Neural progenitor cell (in vitro differentiated cells): Measurements from ENCODE around the gene P2RX5. TPM values are rescaled to one million over a fixed set of nuclear protein-coding genes. Genes with fewer than 3 reads are reported as not detected.

Source experiments
- DNase-seq: peaks from one replicate; pipeline ENCODE4 v3.0.0-alpha.2; 2016; ENCODE audit warnings: low spot score
- H2AFZ ChIP-seq: fragments of 200-600 bp; sonication (generic); replicated peaks from 2 replicates; pipeline ENCODE4 v1.6.1; 2016; ENCODE audit warnings: antibody characterized with exemption
- H3F3A ChIP-seq: fragments of 200-600 bp; sonication (generic); 2 replicates; pipeline ENCODE4 v1.6.1; 2016; ENCODE audit warnings: antibody characterized with exemption, low read depth
- H3K27ac ChIP-seq: fragments of 200-600 bp; sonication (generic); 2 replicates; pipeline ENCODE4 v1.5.1; 2016; ENCODE audit warnings: mild to moderate bottlenecking
- H3K27me3 ChIP-seq: fragments of 200-600 bp; sonication (generic); 2 replicates; pipeline ENCODE4 v1.6.1; 2016; ENCODE audit warnings: mild to moderate bottlenecking, moderate library complexity
- H3K36me3 ChIP-seq: fragments of 200-600 bp; sonication (generic); 2 replicates; pipeline ENCODE4 v1.5.1; 2016
- H3K4me1 ChIP-seq: fragments of 200-600 bp; sonication (generic); 2 replicates; pipeline ENCODE4 v1.6.1; 2016; ENCODE audit warnings: mixed run types
- H3K4me2 ChIP-seq: fragments of 200-600 bp; sonication (generic); 2 replicates; pipeline ENCODE4 v1.6.1; 2016
- H3K4me3 ChIP-seq: fragments of 200-600 bp; sonication (generic); 2 replicates; pipeline ENCODE4 v1.5.1; 2016
- H3K79me2 ChIP-seq: fragments of 200-600 bp; sonication (generic); 2 replicates; pipeline ENCODE4 v1.6.1; 2016; ENCODE audit warnings: low read depth
- H3K9ac ChIP-seq: fragments of 200-600 bp; sonication (generic); 2 replicates; pipeline ENCODE4 v1.6.1; 2016
- H3K9me3 ChIP-seq: fragments of 200-600 bp; sonication (generic); 2 replicates; pipeline ENCODE4 v1.5.1; 2016; ENCODE audit warnings: low read depth
- H4K20me1 ChIP-seq: fragments of 200-600 bp; sonication (generic); 2 replicates; pipeline ENCODE4 v1.6.1; 2016; ENCODE audit warnings: low read depth
- H3K27ac Mint-ChIP-seq: 3 replicates; pipeline ENCODE4 v1.8.0; 2021; ENCODE audit warnings: mixed read lengths
- H3K27me3 Mint-ChIP-seq: 2 replicates; pipeline ENCODE4 v1.8.0; 2022; ENCODE audit warnings: low read depth, mild to moderate bottlenecking, inconsistent platforms, moderate library complexity, mixed read lengths; ENCODE audit not compliant: insufficient read depth
- H3K36me3 Mint-ChIP-seq: 3 replicates; pipeline ENCODE4 v1.8.0; 2021; ENCODE audit warnings: mixed read lengths
- H3K4me1 Mint-ChIP-seq: 3 replicates; pipeline ENCODE4 v1.8.0; 2021; ENCODE audit warnings: mixed read lengths
- H3K4me3 Mint-ChIP-seq: 3 replicates; pipeline ENCODE4 v1.8.0; 2021; ENCODE audit warnings: mild to moderate bottlenecking, moderate library complexity, mixed read lengths
- H3K9me3 Mint-ChIP-seq: 3 replicates; pipeline ENCODE4 v1.8.0; 2020; ENCODE audit warnings: mixed read lengths
- EZH2 ChIP-seq: fragments of 200-600 bp; sonication (generic); IDR thresholded peaks from 2 replicates; pipeline ENCODE4 v1.6.1; 2017; ENCODE audit warnings: antibody characterized with exemption, mild to moderate bottlenecking, moderate library complexity
- EZH2phosphoT487 ChIP-seq: fragments of 200-600 bp; sonication (generic); IDR thresholded peaks from 2 replicates; pipeline ENCODE4 v1.6.1; 2017; ENCODE audit warnings: antibody characterized with exemption
- total RNA-seq: library from RNA; depleted of rRNA; stranded (reverse); fragments of >200 nt; gene quantifications from 2 replicates; pipeline ENCODE4 v1.2.3, GENCODE V29; 2015; ENCODE audit warnings: low replicate concordance
- TF ChIP-seq, protein P1 (sequence below): fragments of 200-600 bp; sonication (generic); IDR thresholded peaks from 2 replicates; pipeline ENCODE4 v1.5.1; 2017; ENCODE audit warnings: antibody characterized with exemption, mild to moderate bottlenecking

P2RX5 gene
- total RNA-seq, 1 donor from 2014 or later = not detected

DNA sequence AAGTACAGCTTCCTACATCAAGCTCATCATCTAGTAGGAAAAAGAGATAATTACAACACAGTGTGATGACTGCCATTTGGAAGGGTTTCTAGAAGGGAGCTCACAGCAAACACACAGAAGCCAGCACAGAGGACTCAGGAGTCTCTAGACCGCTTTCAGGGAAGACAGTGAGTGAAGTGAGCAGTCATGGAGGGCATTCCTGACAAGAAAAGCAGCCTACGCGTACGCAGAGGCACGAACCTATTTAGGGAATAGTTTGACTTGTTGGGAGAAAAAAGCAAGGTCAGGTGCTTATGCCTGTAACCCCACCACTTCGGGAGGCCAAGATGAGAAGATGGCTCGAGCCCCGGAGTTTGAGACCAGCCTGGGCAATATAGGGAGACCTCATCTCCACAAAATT, 19.3 kb upstream of the P2RX5 start:
- Histone ChIP-seq H3K4me2 (no peak overlapping the region), H4K20me1 (no peaks in the 10 kb centered on the region), H3F3A (no peaks in the 10 kb centered on the region), H3K4me1 (no peaks in the 10 kb centered on the region), H3K36me3 (no peaks in the 10 kb centered on the region), H3K79me2 (no peaks in the 10 kb centered on the region), H2AFZ (no peak overlapping the region), H3K9me3 (no peaks in the 10 kb centered on the region), H3K27ac (no peak overlapping the region), H3K9ac (no peak overlapping the region), H3K27me3 (no peaks in the 10 kb centered on the region), H3K4me3 (no peak overlapping the region)
- no peaks in the 10 kb centered on the region for H3K4me1 Mint-ChIP-seq
- no peaks in the 10 kb centered on the region for H3K9me3 Mint-ChIP-seq
- TF ChIP-seq, protein P1, sequence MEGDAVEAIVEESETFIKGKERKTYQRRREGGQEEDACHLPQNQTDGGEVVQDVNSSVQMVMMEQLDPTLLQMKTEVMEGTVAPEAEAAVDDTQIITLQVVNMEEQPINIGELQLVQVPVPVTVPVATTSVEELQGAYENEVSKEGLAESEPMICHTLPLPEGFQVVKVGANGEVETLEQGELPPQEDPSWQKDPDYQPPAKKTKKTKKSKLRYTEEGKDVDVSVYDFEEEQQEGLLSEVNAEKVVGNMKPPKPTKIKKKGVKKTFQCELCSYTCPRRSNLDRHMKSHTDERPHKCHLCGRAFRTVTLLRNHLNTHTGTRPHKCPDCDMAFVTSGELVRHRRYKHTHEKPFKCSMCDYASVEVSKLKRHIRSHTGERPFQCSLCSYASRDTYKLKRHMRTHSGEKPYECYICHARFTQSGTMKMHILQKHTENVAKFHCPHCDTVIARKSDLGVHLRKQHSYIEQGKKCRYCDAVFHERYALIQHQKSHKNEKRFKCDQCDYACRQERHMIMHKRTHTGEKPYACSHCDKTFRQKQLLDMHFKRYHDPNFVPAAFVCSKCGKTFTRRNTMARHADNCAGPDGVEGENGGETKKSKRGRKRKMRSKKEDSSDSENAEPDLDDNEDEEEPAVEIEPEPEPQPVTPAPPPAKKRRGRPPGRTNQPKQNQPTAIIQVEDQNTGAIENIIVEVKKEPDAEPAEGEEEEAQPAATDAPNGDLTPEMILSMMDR = no peak
- no peak for TF ChIP-seq EZH2
- no peak for TF ChIP-seq EZH2phosphoT487
- no peaks in the 10 kb centered on the region for H3K27me3 Mint-ChIP-seq
- H3K36me3 Mint-ChIP-seq = peaks cover 12% of the 10 kb centered on the region
- no peak for DNase-seq
- H3K27ac Mint-ChIP-seq = no peak overlapping the region
- no peak overlapping the region for H3K4me3 Mint-ChIP-seq

DNA sequence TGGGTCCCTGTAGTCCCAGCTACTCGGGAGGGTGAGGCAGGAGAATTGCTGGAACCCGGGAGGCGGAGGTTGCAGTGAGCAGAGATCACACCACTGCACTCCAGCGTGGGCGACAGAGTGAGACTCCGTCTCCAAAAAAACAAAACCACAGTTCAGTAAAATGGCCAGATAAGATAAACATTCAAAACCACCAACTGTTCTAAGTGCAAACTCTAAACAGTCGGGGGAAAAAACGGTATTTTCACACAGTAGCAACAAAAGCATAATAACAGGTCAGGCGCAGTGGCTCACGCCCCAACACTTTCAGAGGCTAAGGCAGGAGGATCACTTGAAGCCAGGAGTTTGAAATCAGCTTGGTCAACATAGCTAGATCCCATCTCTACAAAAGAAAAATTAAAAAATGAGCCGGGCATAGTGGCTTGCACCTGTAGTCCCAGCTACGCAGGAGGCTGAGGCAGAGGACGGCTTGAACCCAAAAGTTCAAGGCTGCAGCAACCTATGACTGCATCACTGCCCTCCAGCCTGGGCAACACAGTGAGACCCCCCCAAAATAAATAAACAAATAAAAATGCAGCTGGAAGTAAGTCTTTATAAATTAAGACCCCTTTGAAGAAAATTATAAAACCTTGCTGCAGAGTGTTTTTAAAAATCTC, 17.0 kb upstream of the P2RX5 start:
- Histone ChIP-seq H3F3A (no peaks in the 10 kb centered on the region), H3K9ac (no peak overlapping the region), H3K27me3 (no peaks in the 10 kb centered on the region), H3K4me2 (no peak overlapping the region), H3K4me1 (peaks cover 3% of the 10 kb centered on the region), H3K79me2 (no peaks in the 10 kb centered on the region), H3K36me3 (no peaks in the 10 kb centered on the region), H3K4me3 (no peak overlapping the region), H3K9me3 (no peaks in the 10 kb centered on the region), H2AFZ (no peak overlapping the region), H4K20me1 (no peaks in the 10 kb centered on the region), H3K27ac (no peak overlapping the region)
- no peak overlapping the region for H3K4me3 Mint-ChIP-seq
- no peaks in the 10 kb centered on the region for H3K27me3 Mint-ChIP-seq
- H3K27ac Mint-ChIP-seq = no peak overlapping the region
- H3K9me3 Mint-ChIP-seq = no peaks in the 10 kb centered on the region
- DNase-seq = no peak
- H3K36me3 Mint-ChIP-seq = peaks cover 12% of the 10 kb centered on the region
- no peak for TF ChIP-seq EZH2phosphoT487
- no peak for TF ChIP-seq EZH2
- TF ChIP-seq, protein P1 = no peak
- H3K4me1 Mint-ChIP-seq = peaks cover 5% of the 10 kb centered on the region

DNA sequence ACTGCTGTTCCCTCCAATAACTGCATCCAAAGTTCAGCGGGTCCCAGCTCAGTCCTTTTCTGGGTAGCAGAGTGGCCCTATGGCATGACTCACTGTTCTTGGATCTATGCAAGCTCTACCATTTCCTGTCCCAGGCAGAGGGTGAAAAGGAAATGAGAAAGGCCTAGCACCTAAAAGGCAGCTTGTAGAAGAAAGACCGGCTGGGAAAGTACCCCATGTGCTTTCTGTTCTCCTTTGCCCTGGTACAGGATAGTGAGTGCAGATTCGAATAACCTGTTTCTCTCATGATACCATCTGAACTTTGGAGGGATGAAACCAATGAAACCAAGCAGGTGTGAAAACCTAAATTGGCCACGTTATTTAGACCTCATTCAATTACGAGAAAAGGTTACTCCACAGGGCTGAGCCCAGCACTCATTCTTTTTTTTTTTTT, 15.0 kb upstream of the P2RX5 start:
- no peaks in the 10 kb centered on the region for H3K27me3 ChIP-seq
- H3K4me3 Mint-ChIP-seq = no peak overlapping the region
- H3K4me1 Mint-ChIP-seq = peaks cover 5% of the 10 kb centered on the region

More for the DNA sequence above, 15.0 kb upstream of the P2RX5 start:
- no peak overlapping the region for H3K4me3 ChIP-seq
- H3K9ac ChIP-seq = no peak overlapping the region
- no peaks in the 10 kb centered on the region for H3K27me3 Mint-ChIP-seq
- no peaks in the 10 kb centered on the region for H3F3A ChIP-seq
- TF ChIP-seq EZH2 (no peak), EZH2phosphoT487 (no peak)
- TF ChIP-seq, protein P1 = no peak
- no peak overlapping the region for H3K27ac ChIP-seq
- H3K9me3 ChIP-seq = no peaks in the 10 kb centered on the region
- peaks cover 7% of the 10 kb centered on the region for H3K36me3 Mint-ChIP-seq
- H3K9me3 Mint-ChIP-seq = no peaks in the 10 kb centered on the region
- no peaks in the 10 kb centered on the region for H4K20me1 ChIP-seq
- H3K4me2 ChIP-seq = no peak overlapping the region
- no peak overlapping the region for H2AFZ ChIP-seq
- no peak for DNase-seq
- H3K27ac Mint-ChIP-seq = no peak overlapping the region
- peaks cover 3% of the 10 kb centered on the region for H3K4me1 ChIP-seq
- no peaks in the 10 kb centered on the region for H3K36me3 ChIP-seq
- no peaks in the 10 kb centered on the region for H3K79me2 ChIP-seq
